H1 (cell line): Measurements from ENCODE around the gene HIVEP3. TPM values are rescaled to one million over a fixed set of nuclear protein-coding genes. Genes with fewer than 3 reads are reported as not detected.

Source experiments
- CTCF ChIA-PET: fragments of 300-600 bp; sonication (Branson Sonifier 250); formaldehyde crosslinking; loops from one replicate; lab custom pipeline; 2021; ENCODE audit not compliant: partially characterized antibody; lab: Charles Lee
- POLR2A ChIA-PET: fragments of 300-600 bp; sonication (Branson Sonifier 250); formaldehyde crosslinking; loops from one replicate; lab custom pipeline; 2021; ENCODE audit warnings: inconsistent platforms; ENCODE audit not compliant: partially characterized antibody; lab: Charles Lee
- DNase-seq, 2 experiments: peaks; one replicate each; pipeline versions ENCODE4 v3.0.0 to v3.0.0-alpha.2; 2010 to 2022; ENCODE audit warnings: low spot score in 2 of 2, low read depth in 1 of 2, mixed read lengths in 1 of 2
- FAIRE-seq: peaks from 2 replicates; lab custom pipeline; 2011; peaks lifted over from hg19 to GRCh38; lab: Jason Lieb, UNC
- H2AFZ ChIP-seq: 2 replicates; pipeline ENCODE4 v1.8.1; 2012; ENCODE audit warnings: low read length, inconsistent platforms
- H2AK5ac ChIP-seq: 2 replicates; pipeline ENCODE4 v1.6.1; 2013; ENCODE audit warnings: low read depth, low read length
- H2BK120ac ChIP-seq: replicated peaks from 2 replicates; pipeline ENCODE3; 2013; ENCODE audit warnings: low read depth, low read length, inconsistent platforms
- H2BK12ac ChIP-seq: 2 replicates; pipeline ENCODE4 v1.6.1; 2013; ENCODE audit warnings: low read depth, low read length
- H2BK15ac ChIP-seq: 2 replicates; pipeline ENCODE4 v1.6.1; 2013; ENCODE audit warnings: low read length
- H2BK20ac ChIP-seq: 2 replicates; pipeline ENCODE4 v1.6.1; 2013; ENCODE audit warnings: low read length
- H2BK5ac ChIP-seq: 2 replicates; pipeline ENCODE4 v1.6.1; 2013; ENCODE audit warnings: low read depth, low read length
- H3K14ac ChIP-seq: 2 replicates; pipeline ENCODE4 v1.6.1; 2013; ENCODE audit warnings: inconsistent platforms; ENCODE audit not compliant: insufficient read length
- H3K18ac ChIP-seq: 2 replicates; pipeline ENCODE4 v1.6.1; 2013; ENCODE audit warnings: low read length; ENCODE audit errors: extremely low read depth
- H3K23ac ChIP-seq: 2 replicates; pipeline ENCODE4 v1.6.1; 2013; ENCODE audit warnings: inconsistent platforms; ENCODE audit not compliant: insufficient read length
- H3K23me2 ChIP-seq: 2 replicates; pipeline ENCODE4 v1.6.1; 2013; ENCODE audit warnings: low read depth, low read length
- H3K27ac ChIP-seq: 2 replicates; pipeline ENCODE4 v1.6.1; 2011; ENCODE audit warnings: low read depth, low read length, inconsistent platforms
- H3K27me3 ChIP-seq, 4 experiments: replicated peaks in 1 of 4; 1 replicate in 1 of 4; 2 replicates in 3 of 4; pipeline versions ENCODE4 v1.6.1 to v1.8.1; 2011 to 2013; ENCODE audit warnings: low read length in 3 of 4, mild to moderate bottlenecking in 3 of 4, inconsistent platforms in 2 of 4, mixed read lengths in 2 of 4, moderate library complexity in 1 of 4; ENCODE audit not compliant: control insufficient read depth in 3 of 4, insufficient read depth in 3 of 4; ENCODE audit errors: extremely low read depth in 1 of 4
- H3K36me3 ChIP-seq, 4 experiments: 2 replicates each; pipeline versions ENCODE4 v1.6.1 to v1.8.1; 2011 to 2013; ENCODE audit warnings: mild to moderate bottlenecking in 4 of 4, low read length in 3 of 4, moderate library complexity in 2 of 4, control low read depth in 1 of 4, inconsistent platforms in 1 of 4; ENCODE audit not compliant: insufficient read depth in 4 of 4, control insufficient read depth in 2 of 4
- H3K4ac ChIP-seq: replicated peaks from 2 replicates; pipeline ENCODE3; 2013; ENCODE audit warnings: low read length, low read depth, mixed read lengths, inconsistent platforms; ENCODE audit not compliant: insufficient read length
- H3K4me1 ChIP-seq, 4 experiments: replicated peaks in 1 of 4; 1 replicate in 1 of 4; 2 replicates in 3 of 4; pipeline versions ENCODE4 v1.6.1 to v1.8.1; 2011 to 2013; ENCODE audit warnings: low read length in 3 of 4, inconsistent platforms in 2 of 4, mixed read lengths in 1 of 4; ENCODE audit not compliant: insufficient read depth in 4 of 4, control insufficient read depth in 3 of 4
- H3K4me2 ChIP-seq, 2 experiments: 2 replicates each; pipeline versions ENCODE4 v1.6.1 to v1.8.1; 2011 to 2013; ENCODE audit warnings: low read depth in 2 of 2, low read length in 2 of 2, control low read depth in 1 of 2, inconsistent platforms in 1 of 2, mild to moderate bottlenecking in 1 of 2; ENCODE audit not compliant: insufficient read depth in 1 of 2
- H3K4me3 ChIP-seq, 4 experiments: fragments of 200-600, 300-600 bp in 1 of 4; sonication (generic), shearing (Covaris generic), sonication (Bioruptor Twin) in 1 of 4; 2 replicates each; pipeline versions ENCODE4 v1.5.1 to v1.8.1; 2011 to 2016; ENCODE audit warnings: low read length in 4 of 4, low read depth in 3 of 4, control low read depth in 2 of 4, inconsistent platforms in 2 of 4, mild to moderate bottlenecking in 2 of 4, mixed read lengths in 1 of 4, moderate library complexity in 1 of 4; ENCODE audit not compliant: insufficient read depth in 2 of 4; ENCODE audit errors: extremely low read depth in 1 of 4
- H3K56ac ChIP-seq: replicated peaks from 2 replicates; pipeline ENCODE3; 2013; ENCODE audit warnings: low read depth, mild to moderate bottlenecking, mixed read lengths, low read length, inconsistent platforms; ENCODE audit not compliant: insufficient read length
- H3K79me1 ChIP-seq: 2 replicates; pipeline ENCODE4 v1.6.1; 2013; ENCODE audit warnings: low read depth, low read length, control low read depth
- H3K79me2 ChIP-seq, 2 experiments: 2 replicates each; pipeline versions ENCODE4 v1.6.1 to v1.8.1; 2012 to 2013; ENCODE audit warnings: low read length in 2 of 2, mild to moderate bottlenecking in 2 of 2, inconsistent platforms in 1 of 2; ENCODE audit not compliant: insufficient read depth in 2 of 2, control insufficient read depth in 1 of 2
- H3K9ac ChIP-seq, 4 experiments: replicated peaks in 1 of 4; 1 replicate in 1 of 4; 2 replicates in 3 of 4; pipeline versions ENCODE4 v1.6.1 to v1.8.1; 2011 to 2013; ENCODE audit warnings: low read depth in 3 of 4, low read length in 3 of 4, control low read depth in 2 of 4, mild to moderate bottlenecking in 2 of 4, moderate library complexity in 2 of 4, inconsistent platforms in 1 of 4; ENCODE audit errors: extremely low read depth in 1 of 4
- H3K9me3 ChIP-seq, 2 experiments: 2 replicates each; pipeline versions ENCODE4 v1.6.1 to v1.8.1; 2012 to 2013; ENCODE audit warnings: mild to moderate bottlenecking in 2 of 2, moderate library complexity in 2 of 2, control low read depth in 1 of 2, inconsistent platforms in 1 of 2, low read depth in 1 of 2, low read length in 1 of 2, mixed read lengths in 1 of 2; ENCODE audit not compliant: insufficient read depth in 2 of 2
- H4K20me1 ChIP-seq, 2 experiments: replicated peaks in 1 of 2; 2 replicates each; pipeline versions ENCODE3 to v1.8.1; 2011 to 2013; ENCODE audit warnings: inconsistent platforms in 2 of 2, low read length in 2 of 2, mild to moderate bottlenecking in 1 of 2; ENCODE audit not compliant: insufficient read depth in 2 of 2, control insufficient read depth in 1 of 2
- H4K5ac ChIP-seq: 2 replicates; pipeline ENCODE4 v1.6.1; 2013; ENCODE audit warnings: low read length, low read depth, mixed read lengths, inconsistent platforms; ENCODE audit not compliant: insufficient read length
- H4K8ac ChIP-seq: 2 replicates; pipeline ENCODE4 v1.8.0; 2013; ENCODE audit warnings: mild to moderate bottlenecking, moderate library complexity, low read length, inconsistent platforms; ENCODE audit not compliant: insufficient read depth; ENCODE audit errors: extremely low read depth
- H4K91ac ChIP-seq: replicated peaks from 2 replicates; pipeline ENCODE3; 2013; ENCODE audit warnings: low read length, mixed read lengths, inconsistent platforms; ENCODE audit not compliant: insufficient read length
- JUN ChIP-seq: IDR thresholded peaks from 2 replicates; pipeline ENCODE4 v1.6.1; 2011; ENCODE audit warnings: low read depth, mild to moderate bottlenecking, improper control_type of control experiment, low read length
- NRF1 ChIP-seq: IDR thresholded peaks from 2 replicates; pipeline ENCODE4 v1.6.1; 2011; ENCODE audit warnings: mild to moderate bottlenecking, low read depth, low read length, improper control_type of control experiment
- WGBS, 2 experiments: shearing (Covaris generic) in 1 of 2; methylation state at CpG; one replicate each; pipeline versions ENCODE4 v1.1.6 to v1.1.7; 2013 to 2015; ENCODE audit warnings: low lambda C conversion rate in 2 of 2, mixed read lengths in 2 of 2, inconsistent platforms in 1 of 2, low coverage in 1 of 2, missing lambda C conversion rate in 1 of 2; ENCODE audit not compliant: insufficient replicate concordance in 2 of 2, insufficient coverage in 1 of 2, insufficient read length in 1 of 2; ENCODE audit errors: extremely low coverage in 1 of 2, missing lambda C conversion rate in 1 of 2; 5-methylcytosine and 5-hydroxymethylcytosine counted together
- polyA plus RNA-seq, 7 experiments: library from polyadenylated mRNA; depleted of rRNA in 3 of 7; stranded (reverse) in 5 of 7; unstranded in 2 of 7; fragments of >200 nt in 5 of 7; fragments of 200-250 nt in 2 of 7; gene quantifications; 1 replicate in 5 of 7; 2 replicates in 1 of 7; 4 replicates in 1 of 7; pipeline versions ENCODE4 v1.2.1 to v1.2.3, GENCODE V29; 2011 to 2013; ENCODE audit warnings: missing spikeins in 2 of 7, mixed read lengths in 2 of 7
- total RNA-seq: library from RNA; stranded (reverse); fragmentation: NEBNext Ultra II Directional; extraction: Animal tissue kit (Norgen Biotek cat#: 25700); gene quantifications from 2 replicates; pipeline ENCODE4 v1.2.1, GENCODE V29; 2021

Gene HIVEP3
- total and polyA plus RNA-seq, 2 of the 8 experiments (the other 6 are each of a cell fraction or from before 2014, with no cell fraction given), result 0.24 to 0.69 TPM

DNA sequence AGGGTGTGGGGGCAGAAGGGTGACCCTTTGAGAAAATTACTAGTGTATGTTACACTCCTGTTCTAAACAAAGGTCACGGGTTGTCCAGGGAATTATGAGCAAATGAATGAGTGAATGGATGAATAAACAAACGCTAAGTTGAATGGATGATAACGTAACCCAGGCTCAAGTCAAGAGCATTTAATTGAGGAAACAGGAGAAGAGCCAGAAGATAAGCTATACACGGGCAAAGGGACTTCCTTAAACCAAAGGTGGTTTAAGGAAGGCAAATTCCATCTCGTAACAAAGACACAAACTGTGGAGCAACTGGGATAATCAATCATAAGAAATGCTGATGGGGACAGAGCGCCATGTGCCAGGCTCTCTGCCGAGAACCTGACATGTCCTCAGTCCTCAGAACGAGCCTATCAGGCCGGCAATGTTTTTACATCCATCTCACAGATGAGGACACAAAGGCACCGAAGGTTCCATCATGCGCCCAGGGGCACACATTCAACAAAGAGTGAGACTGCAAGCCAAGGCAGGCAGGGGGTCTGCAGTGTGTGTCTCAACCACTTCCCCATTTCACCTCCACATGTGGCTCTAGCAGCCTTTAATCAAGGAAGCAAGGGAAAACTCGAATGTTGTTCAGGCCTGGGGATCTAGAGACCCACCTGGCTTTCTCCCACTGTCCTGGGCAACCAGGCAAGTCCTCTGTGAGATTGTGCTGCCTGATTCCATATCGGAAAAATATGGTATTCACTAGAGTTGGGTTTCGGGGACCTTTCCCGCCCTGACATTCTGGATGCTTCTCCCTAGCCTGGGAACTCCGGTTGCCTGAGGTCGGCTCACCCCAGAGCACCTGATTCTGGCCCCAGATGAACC, 307.4 kb downstream of the HIVEP3 start:
- no peak overlapping the region for H2BK120ac ChIP-seq
- no peaks in the 10 kb centered on the region for H3K9me3 ChIP-seq
- H3K56ac ChIP-seq, result no peak overlapping the region
- H3K79me2 ChIP-seq, result no peaks in the 10 kb centered on the region
- no peaks in the 10 kb centered on the region for H3K36me3 ChIP-seq
- H4K5ac ChIP-seq, result no peak overlapping the region
- ChIA-PET POLR2A (no interaction called here), CTCF (interaction anchor here (1.0 to 2.5 kb wide), 5 partner anchors 11 to 46 kb away, joined by 3 to 7 read pairs (median 4); no protein-coding TSS in a partner anchor)
- H2BK5ac ChIP-seq, result no peak overlapping the region
- no peaks in the 10 kb centered on the region for H3K23me2 ChIP-seq
- no peak overlapping the region for H3K14ac ChIP-seq
- H3K27me3 ChIP-seq, result no peaks in the 10 kb centered on the region; a peak in 1 of 7 replicates
- H3K27ac ChIP-seq, result no peak overlapping the region
- H2BK15ac ChIP-seq, result no peak overlapping the region
- no peak for DNase-seq
- TF ChIP-seq NRF1 (no peak), JUN (no peak)
- no peaks in the 10 kb centered on the region; a peak in 1 of 7 replicates for H3K4me1 ChIP-seq
- no peak overlapping the region; the same call in 1 of the 2 replicates for H4K8ac ChIP-seq
- H3K79me1 ChIP-seq, result no peaks in the 10 kb centered on the region
- no peak overlapping the region for H2BK12ac ChIP-seq
- H3K18ac ChIP-seq, result no peak overlapping the region
- no peak overlapping the region for H3K4me3 ChIP-seq
- H2BK20ac ChIP-seq, result no peak overlapping the region
- no peak overlapping the region for H3K4ac ChIP-seq
- H3K4me2 ChIP-seq, result no peak overlapping the region
- no peak overlapping the region for H4K91ac ChIP-seq
- no peak overlapping the region for H3K23ac ChIP-seq
- WGBS, 2 experiments, result 90% methylated on average over 17 of the region's 17 CpGs; no CpG with 5 or more reads in 1 of the 2 experiments
- H3K9ac ChIP-seq, result no peak overlapping the region
- peak overlapping the region; percentile 41; the same call in 1 of the 2 replicates for H2AFZ ChIP-seq
- H2AK5ac ChIP-seq, result no peak overlapping the region
- no peak for FAIRE-seq
- H4K20me1 ChIP-seq, result no peaks in the 10 kb centered on the region
